ENCODE measurements around the gene KLRC2. TPM values are rescaled to one million over a fixed set of nuclear protein-coding genes. Genes with fewer than 3 reads are reported as not detected.

Gene KLRC2
- 0.87 to 2.1 TPM (median 1.4 TPM) in 5 replicates for total RNA-seq (2022; extraction: Qiagen RNA extraction; ENCODE audit: low read depth)

GRCh38 chr12:10435816-10436215, at the start of gene KLRC2:
Gene KLRC2, minus strand, starts transcription at chr12:10436010. Its CDS starts 24 bp downstream, at chr12:10435986.

GRCh38 chr12:10453156-10453555, 17.3 kb upstream of the KLRC2 start, which contains the start of gene KLRC1:
Gene KLRC1, minus strand, starts transcription at chr12:10453377. Its CDS starts 2,221 bp downstream, at chr12:10451156.

GRCh38 chr12:10420334-10420733, 15.5 kb downstream of the KLRC2 start, which contains the start of gene KLRC3:
Gene KLRC3, minus strand, starts transcription at chr12:10420595. Its CDS starts 45 bp downstream, at chr12:10420550.

GRCh38 chr12:10409392-10409791, 26.4 kb downstream of the KLRC2 start, which contains the start of gene KLRC4:
Gene KLRC4, minus strand, starts transcription at chr12:10409757. Its CDS starts 182 bp downstream, at chr12:10409575.

GRCh38 chr12:10389904-10390303, 45.9 kb downstream of the KLRC2 start, which contains the start of gene KLRK1:
Gene KLRK1, minus strand, starts transcription at chr12:10390041. Its CDS starts 1,231 bp downstream, at chr12:10388810.

Other genes with a start within 250 kb of the KLRC2 start
- gene GABARAPL1, start 223.1 kb downstream of the KLRC2 start, total RNA-seq (2022; extraction: Qiagen RNA extraction; ENCODE audit: low read depth) = 31.2 to 48.6 TPM (median 43.5 TPM) in 5 replicates
- not detected in 5 replicates for gene KLRD1, start 128.1 kb downstream of the KLRC2 start, total RNA-seq (2022; extraction: Qiagen RNA extraction; ENCODE audit: low read depth)
- 0.09 to 0.12 TPM in 2 of 5 replicates, not detected in the others for gene KLRK1, start 46.0 kb downstream of the KLRC2 start, total RNA-seq (2022; extraction: Qiagen RNA extraction; ENCODE audit: low read depth)
- gene KLRC4, start 26.3 kb downstream of the KLRC2 start, total RNA-seq (2022; extraction: Qiagen RNA extraction; ENCODE audit: low read depth) = not detected in 5 replicates
- gene KLRC3, start 15.4 kb downstream of the KLRC2 start, total RNA-seq (2022; extraction: Qiagen RNA extraction; ENCODE audit: low read depth) = 0.31 to 0.37 TPM (median 0.32 TPM) in 3 of 5 replicates, not detected in the others
- gene KLRC1, start 17.4 kb upstream of the KLRC2 start, total RNA-seq (2022; extraction: Qiagen RNA extraction; ENCODE audit: low read depth) = not detected in 5 replicates
- gene EIF2S3B, start 69.9 kb upstream of the KLRC2 start, total RNA-seq (2022; extraction: Qiagen RNA extraction; ENCODE audit: low read depth) = 0.28 to 0.60 TPM (median 0.46 TPM) in 5 replicates
- 48.7 to 68.4 TPM (median 52.5 TPM) in 5 replicates for gene MAGOHB, start 177.6 kb upstream of the KLRC2 start, total RNA-seq (2022; extraction: Qiagen RNA extraction; ENCODE audit: low read depth)
- 0.14 to 0.63 TPM (median 0.35 TPM) in 5 replicates for gene STYK1, start 238.0 kb upstream of the KLRC2 start, total RNA-seq (2022; extraction: Qiagen RNA extraction; ENCODE audit: low read depth)

All from A549 treated with RU486 at 1 μM for 4 hours (cell line).